Effector CD4-positive, alpha-beta T cell (primary cell): ENCODE measurements around the gene RARB.

ENCODE experiments used
- DNase-seq: peaks from one replicate; pipeline ENCODE4 v3.0.0-alpha.2; 2020

The RARB gene

DNA sequence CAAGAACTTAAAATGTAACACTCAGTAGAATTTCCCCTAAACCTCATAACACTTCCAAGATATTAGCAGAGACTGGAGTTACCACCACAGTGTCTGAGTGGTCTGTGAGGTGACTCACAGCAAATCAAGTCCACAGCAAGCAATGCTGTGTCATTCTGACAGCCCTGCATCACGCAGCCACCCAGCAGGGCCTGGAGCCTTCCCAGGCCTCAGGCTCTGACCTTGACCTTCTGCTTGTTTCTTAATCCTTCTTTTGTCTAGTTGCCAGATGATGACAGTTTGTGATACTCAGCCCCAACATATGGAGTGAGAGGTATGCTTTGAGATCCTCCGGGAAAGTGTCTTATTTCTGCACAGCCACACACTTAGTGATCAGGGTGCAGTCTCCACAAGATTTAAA is 154.2 kb downstream of the RARB start:
- no peak for DNase-seq

GRCh38 chr3:25583343-25583742 is 155.3 kb downstream of the RARB start:
- DNase-seq: no peak

- no peak for DNase-seq
Observed at GRCh38 chr3:25584011-25584789, 156.1 kb downstream of the RARB start.

GRCh38 chr3:25585361-25586166 is 157.5 kb downstream of the RARB start:
- DNase-seq: no peak

GRCh38 chr3:25586167-25586505 is 158.1 kb downstream of the RARB start:
- no peak for DNase-seq

GRCh38 chr3:25586553-25586952 is 158.5 kb downstream of the RARB start:
- no peak for DNase-seq

DNA sequence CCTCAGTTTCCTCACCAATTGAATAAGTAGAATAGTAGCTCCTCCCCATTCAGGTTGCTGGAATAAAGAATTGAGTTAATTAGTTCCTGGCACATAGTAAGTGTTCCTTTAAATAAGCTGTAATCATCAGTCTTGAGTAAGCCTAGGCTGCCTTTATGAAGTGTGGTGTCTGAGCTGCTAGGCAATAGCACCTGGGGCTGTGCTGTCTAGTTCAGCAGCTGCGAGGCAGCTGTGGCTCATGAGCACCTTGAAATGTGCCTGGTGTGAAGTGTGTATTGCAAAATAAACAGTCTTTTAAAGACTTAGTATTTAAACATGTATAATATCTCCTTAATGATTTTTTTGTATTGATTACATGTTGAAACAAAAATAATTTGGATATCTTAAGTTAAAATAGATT is 159.0 kb downstream of the RARB start:
- DNase-seq: no peak

- no peak for DNase-seq
Observed at GRCh38 chr3:25587526-25587925, 159.5 kb downstream of the RARB start.

DNA sequence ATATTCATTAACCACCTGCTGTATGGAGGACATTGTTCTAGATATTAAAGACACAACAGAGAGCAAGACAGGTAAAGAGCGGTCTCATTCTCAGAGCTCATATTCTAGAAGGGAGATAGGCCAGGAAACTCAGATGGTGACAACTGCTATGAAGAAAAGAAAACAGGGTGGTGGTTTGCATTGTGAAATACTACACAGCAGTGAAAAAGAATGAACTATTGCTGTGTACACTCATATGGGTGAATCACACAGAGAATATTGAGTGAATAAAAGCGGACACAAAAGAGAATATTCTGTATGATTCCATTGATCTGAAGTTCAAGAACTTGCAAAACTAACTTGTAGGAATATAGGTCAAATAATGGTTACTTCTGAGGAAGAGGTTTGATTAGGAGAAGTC is 159.9 kb downstream of the RARB start:
- DNase-seq: no peak

DNA sequence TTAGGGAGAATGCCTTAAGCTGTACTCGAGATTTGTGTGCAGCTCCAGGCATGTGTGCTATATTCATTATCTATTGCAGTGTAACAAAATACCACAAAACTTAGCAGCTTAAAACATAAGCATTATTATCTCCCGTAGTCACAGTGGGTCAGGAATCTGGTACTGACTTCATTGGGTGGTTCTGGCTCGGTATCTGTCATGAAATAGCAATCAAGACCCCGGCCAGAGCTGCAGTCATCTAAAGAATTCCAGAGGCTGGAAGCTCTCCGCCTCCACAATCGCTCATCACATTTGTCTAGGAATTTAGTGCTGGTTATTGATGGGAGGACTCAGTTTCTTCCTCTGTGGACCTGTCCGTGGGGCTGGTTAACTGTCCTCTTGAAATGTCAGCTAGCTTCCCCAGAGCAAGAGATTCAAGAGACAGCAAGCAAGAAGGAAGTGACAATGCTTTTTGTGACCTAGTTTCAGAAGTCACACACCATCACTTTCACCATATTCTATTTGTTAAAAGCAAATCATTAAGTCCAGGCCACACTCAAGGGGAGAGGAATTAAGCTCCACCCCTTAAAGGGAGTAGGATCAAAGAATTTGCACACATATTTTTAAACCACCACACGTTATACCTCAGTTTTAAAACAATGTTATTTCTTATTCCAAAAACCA is 160.5 kb downstream of the RARB start:
- DNase-seq: no peak

DNA sequence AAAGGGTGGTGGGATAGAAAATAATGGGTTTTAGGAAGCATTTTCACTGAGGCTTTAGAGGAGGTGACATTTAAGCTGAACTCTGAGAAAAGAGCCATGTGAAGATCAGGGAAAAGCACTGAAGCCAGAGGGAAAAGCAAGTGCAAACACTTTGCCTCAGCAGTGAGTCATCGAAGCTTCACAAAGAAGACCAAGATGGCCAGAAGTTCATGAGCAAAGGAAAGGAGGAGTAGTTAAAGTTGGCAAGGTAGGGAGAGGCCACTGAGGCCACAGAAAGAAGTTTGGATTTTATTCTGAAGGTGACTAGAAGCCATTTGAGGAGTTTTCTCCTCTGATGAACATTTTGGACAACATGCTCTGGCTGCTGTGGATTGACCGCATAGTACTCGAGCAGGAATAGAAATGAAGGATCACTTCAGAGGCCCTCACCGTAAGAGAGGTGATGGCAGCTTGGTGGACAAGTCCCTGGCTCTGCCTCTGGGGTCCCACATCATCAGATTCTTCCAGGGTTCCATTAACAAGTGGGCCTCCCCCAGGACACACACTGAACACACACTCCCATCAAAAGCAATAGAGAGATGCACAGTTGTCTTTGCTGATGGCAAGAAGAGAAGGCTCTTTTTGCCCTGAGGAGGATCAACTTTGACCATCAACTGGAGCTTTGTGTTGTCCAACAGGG is 161.2 kb downstream of the RARB start:
- no peak for DNase-seq

GRCh38 chr3:25589783-25590258 is 161.8 kb downstream of the RARB start:
- no peak for DNase-seq

- DNase-seq: no peak
Observed at GRCh38 chr3:25592510-25592968, 164.5 kb downstream of the RARB start.

GRCh38 chr3:25593001-25593400 is 164.9 kb downstream of the RARB start:
- DNase-seq: no peak

DNA sequence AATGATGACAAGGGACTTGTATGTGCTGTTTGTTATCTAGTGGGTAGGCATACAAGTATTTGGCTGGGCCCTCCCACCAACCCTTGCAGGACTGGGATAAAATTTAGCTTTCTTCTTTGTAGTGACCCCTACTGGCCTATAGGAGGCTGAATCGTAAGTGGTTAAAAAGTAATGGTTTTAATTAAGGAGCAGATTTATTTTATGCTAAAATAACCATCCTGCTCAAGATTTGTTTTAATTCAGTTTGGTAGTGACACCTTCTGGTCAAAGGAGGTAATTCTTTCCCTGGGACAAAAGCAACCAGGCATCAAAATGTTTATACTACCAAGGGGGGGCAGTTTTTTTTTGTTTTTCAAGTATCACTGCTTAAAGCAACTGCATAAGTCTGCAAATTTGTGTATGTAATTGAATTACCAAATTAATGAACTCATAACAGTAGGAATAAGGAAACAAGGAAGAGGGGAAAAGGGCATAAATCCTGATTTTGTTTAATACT is 166.0 kb downstream of the RARB start:
- no peak for DNase-seq

- no peak for DNase-seq
Observed at GRCh38 chr3:25597535-25598101, 169.6 kb downstream of the RARB start.

- DNase-seq: no peak
Observed at GRCh38 chr3:25603703-25604102, 175.6 kb downstream of the RARB start.

DNA sequence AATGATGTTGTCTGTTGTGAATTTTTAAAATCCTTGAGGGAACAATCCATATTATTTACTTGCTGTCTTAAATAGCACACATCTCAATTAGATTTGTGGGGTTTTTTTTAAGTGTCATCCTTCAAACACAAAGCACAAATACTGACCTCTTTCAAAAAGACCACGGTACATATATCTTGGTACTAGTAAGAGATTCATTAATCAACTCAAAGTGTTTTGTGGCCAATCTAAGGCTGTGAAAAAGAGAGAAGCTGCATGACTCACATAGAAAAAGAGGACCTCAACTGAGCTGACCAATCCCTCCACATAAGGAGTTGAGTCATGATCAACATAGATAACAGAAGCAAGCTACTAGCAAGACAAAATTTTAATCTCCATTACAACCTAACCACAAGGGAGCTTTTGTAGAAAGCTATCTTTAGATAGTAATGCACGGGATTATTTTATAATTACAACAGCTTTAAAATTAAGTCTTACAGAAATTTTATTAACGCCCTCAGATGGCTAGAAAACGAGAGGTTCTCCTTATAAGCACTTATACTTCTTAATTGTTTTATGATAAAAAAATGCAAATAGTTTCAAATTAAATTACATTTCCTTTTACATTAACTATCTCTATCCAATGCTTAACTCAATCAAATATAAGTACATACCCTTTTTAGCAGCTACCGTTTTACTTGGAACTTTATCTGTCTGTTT is 176.2 kb downstream of the RARB start:
- no peak for DNase-seq

DNA sequence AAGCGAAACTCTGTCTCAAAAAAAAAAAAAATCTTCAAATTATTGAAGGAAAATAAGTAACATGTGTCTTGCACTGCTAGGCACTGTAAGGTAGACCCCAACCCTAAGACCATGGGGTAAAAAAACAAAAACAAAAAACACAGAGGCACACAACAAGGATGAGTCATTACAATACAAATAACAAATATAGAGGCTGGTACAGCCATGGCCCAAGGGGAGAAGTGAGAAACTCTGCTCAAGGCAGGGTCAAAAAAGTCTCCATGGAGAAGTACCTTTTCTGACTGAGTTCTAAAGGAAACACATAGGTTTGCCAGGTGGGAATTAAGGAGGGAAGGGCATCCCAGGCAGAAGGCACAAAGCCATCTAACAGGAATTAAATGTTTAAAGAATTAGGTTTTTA is 182.1 kb downstream of the RARB start:
- no peak for DNase-seq

GRCh38 chr3:25610779-25611178 is 182.7 kb downstream of the RARB start:
- DNase-seq: no peak

- no peak for DNase-seq
Observed at GRCh38 chr3:25611193-25611592, 183.1 kb downstream of the RARB start.

DNA sequence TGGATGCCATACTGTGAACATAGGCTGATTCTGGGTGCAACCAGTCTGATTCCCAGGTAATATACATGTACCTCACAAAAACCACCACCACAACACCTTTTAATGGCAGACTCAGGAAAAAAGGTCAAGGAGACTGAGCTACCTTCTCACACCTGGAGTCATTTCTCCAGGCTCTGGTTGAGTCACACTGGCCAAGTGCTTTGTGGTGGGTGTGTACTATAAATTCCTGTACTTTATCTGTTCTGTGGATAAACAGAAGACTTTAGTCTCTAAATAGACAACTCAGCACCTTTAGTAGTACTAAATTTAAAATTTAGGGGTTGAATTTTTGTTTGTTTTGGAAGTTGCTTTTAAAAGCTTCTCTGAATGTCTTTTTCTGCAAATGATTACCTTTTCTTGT is 190.0 kb downstream of the RARB start:
- DNase-seq: no peak
